H54 (cell line): ENCODE data around the gene NKAPL.
"Not testable (repeated sequence)": the region's sequence is repeated elsewhere in the genome, so short reads cannot be mapped to it uniquely, and the experiment has no call there.

Experiments
- DNase-seq: peaks from one replicate; pipeline ENCODE4 v3.0.0; 2011; ENCODE audit warnings: low spot score, mixed read lengths; ENCODE audit not compliant: insufficient read length
- FAIRE-seq: peaks from 3 replicates; lab custom pipeline; 2011; peaks lifted over from hg19 to GRCh38; lab: Jason Lieb, UNC
- POLR2A ChIP-seq: IDR thresholded peaks from 2 replicates; pipeline ENCODE4 v1.6.1; 2011; ENCODE audit warnings: low read depth, mild to moderate bottlenecking, low read length

NKAPL gene

DNA sequence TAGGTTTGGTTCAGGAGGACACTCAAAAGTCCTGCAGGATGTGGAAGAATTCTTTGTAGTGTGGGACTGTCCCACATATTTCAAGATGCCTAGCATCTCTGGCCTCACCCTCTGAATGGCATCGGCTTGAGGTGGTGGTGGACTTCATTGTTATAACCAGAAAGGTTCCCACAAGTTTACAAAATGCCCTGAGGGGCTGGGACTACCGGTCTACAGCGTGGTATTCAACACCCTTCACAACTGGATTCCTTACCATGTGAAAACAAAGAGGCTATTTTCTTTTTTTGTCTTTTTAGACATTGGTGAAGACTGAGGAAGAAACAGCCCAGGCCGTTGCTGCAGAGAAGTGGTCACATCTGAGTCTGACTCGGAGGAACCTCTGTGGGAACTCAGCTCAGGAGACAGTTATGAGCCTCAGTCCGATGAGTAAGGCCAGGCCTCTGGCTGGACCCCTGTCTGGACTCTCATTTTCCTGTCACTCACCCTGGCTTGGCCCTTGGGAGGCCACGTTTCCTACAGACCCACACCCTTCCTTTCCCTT, 37.5 kb downstream of the NKAPL start:
- no peak for TF ChIP-seq POLR2A
- FAIRE-seq (no peak), DNase-seq (no peak)

DNA sequence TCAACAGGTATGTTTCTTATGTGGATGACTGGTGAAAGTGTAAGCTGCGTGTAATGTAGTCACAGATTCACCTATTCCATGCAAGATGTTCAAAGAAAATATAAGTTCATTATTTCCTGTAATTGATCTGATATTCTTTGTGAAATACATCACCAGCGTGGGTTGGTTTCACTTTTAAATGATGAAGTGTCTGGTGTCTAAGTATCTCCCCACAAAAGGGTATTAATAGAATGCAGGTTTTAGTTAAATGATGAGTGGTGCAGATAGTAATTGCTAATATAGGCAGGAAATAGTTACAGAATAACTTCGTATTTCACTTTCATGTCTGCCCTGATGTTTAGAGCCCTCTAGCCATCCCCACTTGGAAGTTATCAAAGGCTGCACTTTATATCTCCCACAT, 44.5 kb downstream of the NKAPL start:
- no peak for FAIRE-seq
- no peak for DNase-seq
- no peak for TF ChIP-seq POLR2A

DNA sequence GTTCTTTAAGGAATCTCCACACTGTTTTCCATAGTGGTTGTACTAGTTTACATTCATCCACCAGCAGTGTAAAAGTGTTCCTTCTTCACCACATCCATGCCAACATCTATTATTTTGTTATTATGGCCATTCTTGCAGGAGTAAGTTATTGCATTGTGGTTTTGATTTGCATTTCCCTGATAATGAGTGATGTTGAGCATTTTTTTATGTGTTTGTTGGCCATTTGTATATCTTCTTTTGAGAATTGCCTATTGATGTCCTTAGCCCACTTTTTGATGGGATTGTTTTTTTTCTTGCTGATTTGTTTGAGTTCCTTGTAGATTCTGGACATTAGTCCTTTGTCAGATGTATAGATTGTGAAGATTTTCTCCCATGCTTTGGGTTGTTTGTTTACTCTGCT, 47.3 kb downstream of the NKAPL start:
- DNase-seq = not testable (repeated sequence)
- FAIRE-seq = peak; percentile 11
